ENCODE measurements around the gene C1orf174. TPM values are rescaled to one million over a fixed set of nuclear protein-coding genes. Genes with fewer than 3 reads are reported as not detected.

Gene C1orf174
- total RNA-seq, 1 experiment from 2014 or later = 41.2 TPM

DNA sequence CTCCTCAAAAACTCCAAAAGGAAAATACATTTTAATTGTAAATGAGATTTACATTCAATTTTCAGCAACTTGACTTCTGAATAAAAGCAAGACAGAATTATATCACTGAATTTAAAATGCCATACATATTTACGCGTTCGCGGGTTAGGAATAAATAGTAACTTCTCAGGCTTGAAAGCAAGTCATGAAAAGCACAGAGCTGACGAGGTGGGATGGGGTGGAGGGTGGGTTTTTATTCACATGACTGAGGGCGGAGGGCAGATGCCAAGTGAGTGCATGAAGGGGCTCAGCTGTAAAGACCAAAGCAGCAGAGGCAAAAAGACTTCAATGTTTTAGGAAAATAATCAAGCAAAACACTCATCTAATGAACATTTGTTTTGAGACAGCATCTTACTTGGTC is 48.8 kb downstream of the C1orf174 start:
- in situ Hi-C loops (cut with HindIII; ENCODE audit: low pct_unique_long_range_greater_than_20kb, low sequenced_read_pairs) (no loop called here), intact Hi-C loops (cut with micrococcal nuclease; ENCODE audit: unreplicated experiment) (no loop called here)
- no peak overlapping the region for H3K27ac ChIP-seq (ENCODE audit: low read length)
- TF ChIP-seq SIN3A (IDR thresholded peaks at IDR 0.05; ENCODE audit: borderline replicate concordance, insufficient read depth, low read depth, low read length) = no peak
- TF ChIP-seq, protein P1, sequence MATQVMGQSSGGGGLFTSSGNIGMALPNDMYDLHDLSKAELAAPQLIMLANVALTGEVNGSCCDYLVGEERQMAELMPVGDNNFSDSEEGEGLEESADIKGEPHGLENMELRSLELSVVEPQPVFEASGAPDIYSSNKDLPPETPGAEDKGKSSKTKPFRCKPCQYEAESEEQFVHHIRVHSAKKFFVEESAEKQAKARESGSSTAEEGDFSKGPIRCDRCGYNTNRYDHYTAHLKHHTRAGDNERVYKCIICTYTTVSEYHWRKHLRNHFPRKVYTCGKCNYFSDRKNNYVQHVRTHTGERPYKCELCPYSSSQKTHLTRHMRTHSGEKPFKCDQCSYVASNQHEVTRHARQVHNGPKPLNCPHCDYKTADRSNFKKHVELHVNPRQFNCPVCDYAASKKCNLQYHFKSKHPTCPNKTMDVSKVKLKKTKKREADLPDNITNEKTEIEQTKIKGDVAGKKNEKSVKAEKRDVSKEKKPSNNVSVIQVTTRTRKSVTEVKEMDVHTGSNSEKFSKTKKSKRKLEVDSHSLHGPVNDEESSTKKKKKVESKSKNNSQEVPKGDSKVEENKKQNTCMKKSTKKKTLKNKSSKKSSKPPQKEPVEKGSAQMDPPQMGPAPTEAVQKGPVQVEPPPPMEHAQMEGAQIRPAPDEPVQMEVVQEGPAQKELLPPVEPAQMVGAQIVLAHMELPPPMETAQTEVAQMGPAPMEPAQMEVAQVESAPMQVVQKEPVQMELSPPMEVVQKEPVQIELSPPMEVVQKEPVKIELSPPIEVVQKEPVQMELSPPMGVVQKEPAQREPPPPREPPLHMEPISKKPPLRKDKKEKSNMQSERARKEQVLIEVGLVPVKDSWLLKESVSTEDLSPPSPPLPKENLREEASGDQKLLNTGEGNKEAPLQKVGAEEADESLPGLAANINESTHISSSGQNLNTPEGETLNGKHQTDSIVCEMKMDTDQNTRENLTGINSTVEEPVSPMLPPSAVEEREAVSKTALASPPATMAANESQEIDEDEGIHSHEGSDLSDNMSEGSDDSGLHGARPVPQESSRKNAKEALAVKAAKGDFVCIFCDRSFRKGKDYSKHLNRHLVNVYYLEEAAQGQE (IDR thresholded peaks at IDR 0.05; ENCODE audit: insufficient read depth in 1 of 2, low read depth in 2 of 2, low read length in 1 of 2) = no peak
- no peak for TF ChIP-seq TCF7L2 (IDR thresholded peaks at IDR 0.05; ENCODE audit: low read depth, low read length)
- TF ChIP-seq POLR2AphosphoS5 (IDR thresholded peaks at IDR 0.05; ENCODE audit: low read depth, low read length) = no peak
- TF ChIP-seq, protein P2, sequence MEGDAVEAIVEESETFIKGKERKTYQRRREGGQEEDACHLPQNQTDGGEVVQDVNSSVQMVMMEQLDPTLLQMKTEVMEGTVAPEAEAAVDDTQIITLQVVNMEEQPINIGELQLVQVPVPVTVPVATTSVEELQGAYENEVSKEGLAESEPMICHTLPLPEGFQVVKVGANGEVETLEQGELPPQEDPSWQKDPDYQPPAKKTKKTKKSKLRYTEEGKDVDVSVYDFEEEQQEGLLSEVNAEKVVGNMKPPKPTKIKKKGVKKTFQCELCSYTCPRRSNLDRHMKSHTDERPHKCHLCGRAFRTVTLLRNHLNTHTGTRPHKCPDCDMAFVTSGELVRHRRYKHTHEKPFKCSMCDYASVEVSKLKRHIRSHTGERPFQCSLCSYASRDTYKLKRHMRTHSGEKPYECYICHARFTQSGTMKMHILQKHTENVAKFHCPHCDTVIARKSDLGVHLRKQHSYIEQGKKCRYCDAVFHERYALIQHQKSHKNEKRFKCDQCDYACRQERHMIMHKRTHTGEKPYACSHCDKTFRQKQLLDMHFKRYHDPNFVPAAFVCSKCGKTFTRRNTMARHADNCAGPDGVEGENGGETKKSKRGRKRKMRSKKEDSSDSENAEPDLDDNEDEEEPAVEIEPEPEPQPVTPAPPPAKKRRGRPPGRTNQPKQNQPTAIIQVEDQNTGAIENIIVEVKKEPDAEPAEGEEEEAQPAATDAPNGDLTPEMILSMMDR (IDR thresholded peaks at IDR 0.05) = no peak
- peaks cover 5% of the 10 kb centered on the region for H3K4me1 ChIP-seq (ENCODE audit: control insufficient read depth, insufficient read depth, low read length)
- H3K9me3 ChIP-seq (ENCODE audit: control insufficient read depth, insufficient read depth, low read depth, low read length) = no peaks in the 10 kb centered on the region
- H3K4me3 ChIP-seq (ENCODE audit: low read depth in 2 of 2, low read length in 2 of 2) = no peak overlapping the region
- CTCF ChIA-PET = no interaction called here
- H3K27me3 ChIP-seq (ENCODE audit: control insufficient read depth, insufficient read depth, low read length) = no peaks in the 10 kb centered on the region
- POLR2A ChIA-PET = no interaction called here
- peaks cover 9% of the 10 kb centered on the region for H3K36me3 ChIP-seq (ENCODE audit: control insufficient read depth, insufficient read depth, low read length)
- no peak for DNase-seq (ENCODE audit: low read depth, low spot score)
- no TSS peak for BruUV-seq (replicated peaks)
- no peak for ATAC-seq

DNA sequence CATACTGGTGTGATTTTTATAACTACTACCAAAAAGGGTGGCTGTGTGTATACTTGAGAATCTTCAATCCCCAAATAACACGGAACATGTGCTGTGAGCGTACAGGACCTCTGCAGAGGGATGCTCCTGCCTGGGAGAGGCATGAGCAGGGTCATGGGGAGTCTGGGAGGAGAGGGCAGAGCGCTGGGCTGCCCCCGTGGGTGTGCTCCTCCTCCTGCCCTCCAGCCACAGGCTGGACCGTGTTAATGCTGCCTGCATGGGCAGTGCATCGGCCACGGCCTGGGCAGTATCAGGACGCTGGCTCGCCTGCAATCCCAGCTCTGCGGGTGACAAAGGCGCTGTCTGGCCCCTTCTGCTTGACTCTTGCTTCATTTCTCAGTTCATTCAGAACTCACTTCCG is 49.2 kb downstream of the C1orf174 start:
- BruUV-seq (replicated peaks) = no TSS peak
- H3K27ac ChIP-seq (ENCODE audit: low read length) = no peak overlapping the region
- ChIA-PET CTCF (no interaction called here), POLR2A (no interaction called here)
- ATAC-seq (no peak), DNase-seq (ENCODE audit: low read depth, low spot score) (no peak)
- H3K4me1 ChIP-seq (ENCODE audit: control insufficient read depth, insufficient read depth, low read length) = peaks cover 4% of the 10 kb centered on the region
- H3K4me3 ChIP-seq (ENCODE audit: low read depth in 2 of 2, low read length in 2 of 2) = no peak overlapping the region
- in situ Hi-C loops (cut with HindIII; ENCODE audit: low pct_unique_long_range_greater_than_20kb, low sequenced_read_pairs) = no loop called here
- TF ChIP-seq SIN3A (IDR thresholded peaks at IDR 0.05; ENCODE audit: borderline replicate concordance, insufficient read depth, low read depth, low read length) (no peak), POLR2AphosphoS5 (IDR thresholded peaks at IDR 0.05; ENCODE audit: low read depth, low read length) (no peak), TCF7L2 (IDR thresholded peaks at IDR 0.05; ENCODE audit: low read depth, low read length) (no peak)
- TF ChIP-seq, protein P2 (IDR thresholded peaks at IDR 0.05) = no peak
- TF ChIP-seq, protein P1 (IDR thresholded peaks at IDR 0.05; ENCODE audit: insufficient read depth in 1 of 2, low read depth in 2 of 2, low read length in 1 of 2) = no peak
- H3K27me3 ChIP-seq (ENCODE audit: control insufficient read depth, insufficient read depth, low read length) = no peaks in the 10 kb centered on the region
- H3K36me3 ChIP-seq (ENCODE audit: control insufficient read depth, insufficient read depth, low read length) = peaks cover 9% of the 10 kb centered on the region
- no peaks in the 10 kb centered on the region for H3K9me3 ChIP-seq (ENCODE audit: control insufficient read depth, insufficient read depth, low read depth, low read length)
- intact Hi-C loops (cut with micrococcal nuclease; ENCODE audit: unreplicated experiment) = no loop called here

All from Panc1 (cell line).